Sigmoid colon (tissue), 7 donors: Measurements from ENCODE around the gene PRICKLE3. TPM values are rescaled to one million over a fixed set of nuclear protein-coding genes. Genes with fewer than 3 reads are reported as not detected.
A peak's percentile ranks its signal among the peaks of the same experiment; 100 is the strongest.

Experiments
- DNase-seq: peaks from one replicate; pipeline ENCODE4 v3.0.0-alpha.2; 2019
- H3K27ac ChIP-seq, 4 donors: fragments of 200-600 bp; sonication (generic); one replicate each; pipeline ENCODE4 v1.5.1; 2016 to 2019; ENCODE audit warnings: mild to moderate bottlenecking in 1 of 4
- H3K27me3 ChIP-seq, 3 donors: fragments of 200-600 bp; sonication (generic); one replicate each; pipeline ENCODE4 v1.5.1; 2019; ENCODE audit warnings: mild to moderate bottlenecking in 1 of 3
- H3K36me3 ChIP-seq, 4 donors: fragments of 200-600 bp; sonication (generic); one replicate each; pipeline ENCODE4 v1.5.1; 2016 to 2019
- H3K4me1 ChIP-seq, 4 donors: fragments of 200-600 bp; sonication (generic); one replicate each; pipeline ENCODE4 v1.5.1; 2017 to 2019
- H3K4me3 ChIP-seq, 4 donors: fragments of 200-600 bp; sonication (generic); one replicate each; pipeline ENCODE4 v1.5.1; 2017 to 2019; ENCODE audit warnings: mild to moderate bottlenecking in 2 of 4, moderate library complexity in 1 of 4
- H3K9me3 ChIP-seq, 4 donors: fragments of 200-600 bp in 3 of 4; sonication (generic) in 3 of 4; one replicate each; pipeline versions ENCODE4 v1.5.1 to v1.6.1; 2013 to 2019
- CTCF ChIP-seq, 4 experiments: fragments of 450-650 bp in 3 of 4; fragments of 200-600 bp in 1 of 4; IDR thresholded peaks; one replicate each; pipeline ENCODE4 v1.5.1; 2016 to 2019; ENCODE audit warnings: antibody characterized with exemption in 4 of 4, mild to moderate bottlenecking in 3 of 4, moderate library complexity in 2 of 4
- EP300 ChIP-seq, 4 donors: sonication (generic); formaldehyde crosslinking; IDR thresholded peaks; one replicate each; pipeline ENCODE4 v1.6.1; 2017; ENCODE audit warnings: antibody characterized with exemption in 4 of 4
- POLR2A ChIP-seq, 2 donors: fragments of 450-650 bp; IDR thresholded peaks; one replicate each; pipeline ENCODE4 v1.6.1; 2016; ENCODE audit warnings: antibody characterized with exemption in 2 of 2, mild to moderate bottlenecking in 2 of 2, moderate library complexity in 2 of 2
- POLR2AphosphoS5 ChIP-seq, 4 donors: sonication (generic); formaldehyde crosslinking; IDR thresholded peaks; one replicate each; pipeline ENCODE4 v1.6.1; 2017; ENCODE audit warnings: antibody characterized with exemption in 4 of 4
- WGBS, 2 donors: extraction: QIAGEN DNeasy Blood & Tissue Kit; methylation state at CpG; one replicate each; pipeline ENCODE4 v1.1.7; 2013; 5-methylcytosine and 5-hydroxymethylcytosine counted together
- intact Hi-C: fragments of 100-400 bp; cut with DNase I; formaldehyde crosslinking; loops from one replicate; pipeline ENCODE4 v1.15.1; 2023
- polyA plus RNA-seq, 3 donors: library from polyadenylated mRNA; stranded (reverse); fragments of 200-250 nt; gene quantifications; one replicate each; pipeline ENCODE4 v1.2.3, GENCODE V29; 2013
- total RNA-seq, 4 donors: library from RNA; depleted of rRNA; stranded (reverse); fragments of >200 nt; gene quantifications; one replicate each; pipeline ENCODE4 v1.1.0, GENCODE V29; 2016
- donor health status: healthy with polysubstance abuse.
- donor health status: Bipolar disorder and iron deficiency.
- donor health status: healthy.

The PRICKLE3 gene
- total and polyA plus RNA-seq, 7 donors, result 4.8 to 13.0 (median 8.9) TPM

GRCh38 chrX:49188468-49189076 is 2.4 kb upstream of the PRICKLE3 start:
- TF ChIP-seq EP300 (IDR thresholded peaks at IDR 0.05) (no peak), CTCF (IDR thresholded peaks at IDR 0.05) (no peak), POLR2AphosphoS5 (IDR thresholded peaks at IDR 0.05) (no peak), POLR2A (IDR thresholded peaks at IDR 0.05) (no peak)
- H3K4me1 ChIP-seq, result peaks cover 0 to 28% (median 15%) of the 10 kb centered on the region in 4 donors
- H3K4me3 ChIP-seq, result no peak overlapping the region
- intact Hi-C loops, result no loop called here
- WGBS, 2 donors, result 62 to 81% methylated on average over 8 of the region's 8 CpGs
- H3K27me3 ChIP-seq, result no peaks in the 10 kb centered on the region
- no peaks in the 10 kb centered on the region for H3K9me3 ChIP-seq
- no peaks in the 10 kb centered on the region for H3K36me3 ChIP-seq
- DNase-seq, result no peak
- H3K27ac ChIP-seq, result peak overlapping the region in 1 of 4 donors; percentile 32

DNA sequence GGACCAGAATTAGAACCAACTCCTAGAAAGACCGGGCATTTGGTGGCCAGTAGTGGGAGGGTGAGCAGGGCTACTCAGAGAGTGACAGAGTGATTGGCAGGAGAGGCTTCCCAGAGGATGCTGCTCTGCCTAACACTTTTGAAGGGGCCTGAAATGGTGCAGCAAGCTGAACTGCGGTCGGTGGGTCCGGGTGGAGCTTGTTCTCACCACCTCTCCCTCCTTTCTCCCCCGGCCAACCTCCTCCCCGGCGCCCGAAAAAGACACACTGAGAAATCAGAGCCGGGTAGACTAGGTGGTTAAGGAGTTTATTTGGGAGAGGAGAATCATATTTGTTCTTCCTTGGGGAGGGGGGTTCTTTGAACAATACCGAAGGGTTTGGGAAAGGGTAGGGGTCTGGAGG is 1.4 kb upstream of the PRICKLE3 start:
- TF ChIP-seq POLR2AphosphoS5 (IDR thresholded peaks at IDR 0.05) (no peak), EP300 (IDR thresholded peaks at IDR 0.05) (no peak), CTCF (IDR thresholded peaks at IDR 0.05) (no peak), POLR2A (IDR thresholded peaks at IDR 0.05) (no peak)
- peaks cover 0 to 5% (median 0%) of the 10 kb centered on the region in 4 donors for H3K36me3 ChIP-seq
- no peaks in the 10 kb centered on the region for H3K27me3 ChIP-seq
- 86 to 87% methylated on average over 10 of the region's 10 CpGs for WGBS, 2 donors
- intact Hi-C loops, result no loop called here
- H3K4me1 ChIP-seq, result peaks cover 0 to 29% (median 16%) of the 10 kb centered on the region in 4 donors
- no peak overlapping the region for H3K4me3 ChIP-seq
- H3K9me3 ChIP-seq, result no peaks in the 10 kb centered on the region
- DNase-seq, result no peak
- peak overlapping the region; percentile 80 to 88 (median 83) for H3K27ac ChIP-seq

GRCh38 chrX:49187028-49187394 is 838 bp upstream of the PRICKLE3 start:
- intact Hi-C loops, result no loop called here
- no peak for DNase-seq
- peaks cover 0 to 28% (median 15%) of the 10 kb centered on the region in 4 donors for H3K4me1 ChIP-seq

GRCh38 chrX:49184294-49185281 is 1.6 kb downstream of the PRICKLE3 start:
- H3K27me3 ChIP-seq, result no peaks in the 10 kb centered on the region
- 4 to 12% methylated on average over 46 of the region's 46 CpGs for WGBS, 2 donors
- peaks cover 0 to 9% (median 0%) of the 10 kb centered on the region in 4 donors for H3K36me3 ChIP-seq
- peak; percentile 97 for DNase-seq
- intact Hi-C loops, result no loop called here
- H3K4me3 ChIP-seq, result peak overlapping the region; percentile 33 to 60 (median 56)
- TF ChIP-seq CTCF (IDR thresholded peaks at IDR 0.05) (no peak), POLR2A (IDR thresholded peaks at IDR 0.05) (peak; percentile 45 to 77), POLR2AphosphoS5 (IDR thresholded peaks at IDR 0.05) (peak; percentile 73 to 84 (median 82)), EP300 (IDR thresholded peaks at IDR 0.05) (no peak)
- H3K4me1 ChIP-seq, result peaks cover 0 to 18% (median 14%) of the 10 kb centered on the region in 4 donors
- H3K27ac ChIP-seq, result peak overlapping the region; percentile 80 to 88 (median 83)
- no peaks in the 10 kb centered on the region for H3K9me3 ChIP-seq

More at GRCh38 chrX:49187028-49187394, 838 bp upstream of the PRICKLE3 start:
- WGBS, 2 donors, result 77 to 84% methylated on average over 15 of the region's 15 CpGs
- no peak overlapping the region for H3K4me3 ChIP-seq
- TF ChIP-seq POLR2A (IDR thresholded peaks at IDR 0.05) (no peak), EP300 (IDR thresholded peaks at IDR 0.05) (no peak), POLR2AphosphoS5 (IDR thresholded peaks at IDR 0.05) (no peak), CTCF (IDR thresholded peaks at IDR 0.05) (no peak)
- H3K27me3 ChIP-seq, result no peaks in the 10 kb centered on the region
- H3K36me3 ChIP-seq, result peaks cover 0 to 5% (median 0%) of the 10 kb centered on the region in 4 donors
- peak overlapping the region; percentile 80 to 88 (median 83) for H3K27ac ChIP-seq
- H3K9me3 ChIP-seq, result no peaks in the 10 kb centered on the region
